Esophagus muscularis mucosa (tissue), 4 donors: Measurements from ENCODE around the gene NBPF11.
"Not testable (repeated sequence)": the region's sequence is repeated elsewhere in the genome, so short reads cannot be mapped to it uniquely, and the experiment has no call there.

Source experiments
- CTCF ChIP-seq, 3 experiments: fragments of 200-600 bp in 2 of 3; fragments of 450-650 bp in 1 of 3; sonication (generic) in 2 of 3; IDR thresholded peaks; one replicate each; pipeline ENCODE4 v1.5.1; 2017 to 2019; ENCODE audit warnings: antibody characterized with exemption in 3 of 3, mild to moderate bottlenecking in 2 of 3, moderate library complexity in 1 of 3
- EP300 ChIP-seq: sonication (generic); formaldehyde crosslinking; IDR thresholded peaks from one replicate; pipeline ENCODE4 v1.6.1; 2017; ENCODE audit warnings: antibody characterized with exemption
- POLR2A ChIP-seq: fragments of 450-650 bp; IDR thresholded peaks from one replicate; pipeline ENCODE4 v1.6.1; 2017; ENCODE audit warnings: antibody characterized with exemption, moderate library complexity, mild to moderate bottlenecking, low read depth

DNA sequence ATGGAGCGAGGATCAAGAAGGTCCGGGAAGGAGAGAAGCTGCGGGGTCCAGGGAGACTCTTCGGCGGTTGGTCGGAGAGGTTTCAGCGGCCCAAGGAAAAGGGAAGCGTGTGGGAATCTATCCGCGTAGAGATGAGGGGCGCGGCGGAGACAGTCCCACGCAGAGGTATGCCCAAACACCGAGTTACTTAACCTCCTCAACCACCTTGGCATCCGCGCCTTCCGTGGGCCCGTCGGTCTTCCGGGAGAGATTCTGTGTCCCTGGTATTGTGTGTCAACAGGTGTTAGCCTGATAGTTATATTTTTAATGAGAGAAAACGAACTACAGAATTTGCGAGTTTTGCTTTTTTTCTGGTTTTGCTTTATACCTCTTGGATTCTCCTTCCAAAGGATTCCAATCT is 5.7 kb upstream of the NBPF11 start:
- not testable (repeated sequence) for TF ChIP-seq CTCF (IDR thresholded peaks at IDR 0.05); POLR2A; EP300
